AG10803 (cell line): Measurements from ENCODE around the gene GCN1.

Experiments
- DNase-seq: peaks from one replicate; pipeline ENCODE4 v3.0.0; 2010; ENCODE audit warnings: low read depth
- H3K4me3 ChIP-seq: 2 replicates; pipeline ENCODE4 v1.5.1; 2011; ENCODE audit warnings: mild to moderate bottlenecking, low read length, control low read depth
- CTCF ChIP-seq: conservative IDR thresholded peaks from 2 replicates; pipeline ENCODE4 v1.5.1; 2011; ENCODE audit warnings: mild to moderate bottlenecking, low read length, control low read depth, inconsistent platforms

GCN1 gene

GRCh38 chr12:120228291-120229070 is 34.0 kb upstream of the GCN1 start:
- DNase-seq = peak; percentile 76
- TF ChIP-seq CTCF = peak; percentile 97
- H3K4me3 ChIP-seq = peak overlapping the region; percentile 20; the same call in 1 of the 2 replicates

- no peak overlapping the region for H3K4me3 ChIP-seq
- no peak for TF ChIP-seq CTCF
- no peak for DNase-seq
Measured at GRCh38 chr12:120228041-120228290, 33.5 kb upstream of the GCN1 start.

GRCh38 chr12:120227233-120228040 is 32.9 kb upstream of the GCN1 start:
- DNase-seq = no peak
- no peak for TF ChIP-seq CTCF
- no peak overlapping the region for H3K4me3 ChIP-seq

- H3K4me3 ChIP-seq = no peak overlapping the region
- no peak for TF ChIP-seq CTCF
- DNase-seq = no peak
Measured at GRCh38 chr12:120225852-120226640, 31.5 kb upstream of the GCN1 start.

GRCh38 chr12:120225200-120225558 is 30.7 kb upstream of the GCN1 start:
- no peak for TF ChIP-seq CTCF
- H3K4me3 ChIP-seq = no peak overlapping the region
- no peak for DNase-seq

- no peak for TF ChIP-seq CTCF
- no peak overlapping the region; the same call in 1 of the 2 replicates for H3K4me3 ChIP-seq
- DNase-seq = no peak
Measured at GRCh38 chr12:120224304-120225199, 30.0 kb upstream of the GCN1 start.
